ENCODE measurements around the gene IFNGR2.
"Not testable (repeated sequence)": the region's sequence is repeated elsewhere in the genome, so short reads cannot be mapped to it uniquely, and the experiment has no call there.

The IFNGR2 gene

DNA sequence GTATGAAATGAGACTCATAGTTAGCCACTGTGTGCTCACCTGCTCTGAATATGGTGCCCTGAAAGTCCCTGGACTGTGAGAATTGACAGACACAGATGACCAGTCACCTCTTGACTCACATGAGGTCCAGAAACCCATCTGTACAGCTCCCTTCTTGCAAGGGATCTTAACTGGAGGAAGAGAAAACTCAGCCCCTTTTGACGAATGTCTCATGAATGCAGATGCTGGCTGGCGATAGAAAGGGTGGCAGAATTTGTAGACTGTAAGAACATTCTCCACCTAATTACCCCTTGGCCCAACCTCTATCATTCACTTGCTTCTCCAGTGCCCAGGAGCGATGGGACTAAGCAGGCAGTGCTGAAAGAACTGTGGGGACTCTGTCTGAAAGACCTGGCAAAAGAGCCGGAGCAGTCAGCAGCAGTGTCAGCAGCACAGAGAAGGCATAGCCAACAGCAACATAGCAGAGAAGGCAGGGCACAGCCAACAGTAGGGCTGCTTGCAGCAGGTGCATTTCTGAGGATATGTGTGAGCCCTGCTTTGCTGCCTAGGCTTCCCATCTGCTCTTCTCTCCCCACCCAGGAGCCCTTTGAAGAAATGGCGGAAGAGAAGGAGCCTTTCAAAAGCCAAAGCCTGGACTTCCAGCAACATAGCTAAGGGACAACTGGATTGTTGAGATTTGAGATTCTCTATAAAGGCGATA lies 25.8 kb upstream of the IFNGR2 start:
- DNase-seq (ENCODE audit: low spot score), result no peak

GRCh38 chr21:33378081-33378480 lies 25.1 kb upstream of the IFNGR2 start:
- DNase-seq (ENCODE audit: low spot score), result no peak

- not testable (repeated sequence) for DNase-seq (ENCODE audit: low spot score)
Measured at GRCh38 chr21:33379934-33380333, 23.3 kb upstream of the IFNGR2 start.

GRCh38 chr21:33380483-33380998 lies 22.7 kb upstream of the IFNGR2 start:
- no peak for DNase-seq (ENCODE audit: low spot score)

- DNase-seq (ENCODE audit: low spot score), result not testable (repeated sequence)
Measured at GRCh38 chr21:33381381-33381780, 21.8 kb upstream of the IFNGR2 start.

DNA sequence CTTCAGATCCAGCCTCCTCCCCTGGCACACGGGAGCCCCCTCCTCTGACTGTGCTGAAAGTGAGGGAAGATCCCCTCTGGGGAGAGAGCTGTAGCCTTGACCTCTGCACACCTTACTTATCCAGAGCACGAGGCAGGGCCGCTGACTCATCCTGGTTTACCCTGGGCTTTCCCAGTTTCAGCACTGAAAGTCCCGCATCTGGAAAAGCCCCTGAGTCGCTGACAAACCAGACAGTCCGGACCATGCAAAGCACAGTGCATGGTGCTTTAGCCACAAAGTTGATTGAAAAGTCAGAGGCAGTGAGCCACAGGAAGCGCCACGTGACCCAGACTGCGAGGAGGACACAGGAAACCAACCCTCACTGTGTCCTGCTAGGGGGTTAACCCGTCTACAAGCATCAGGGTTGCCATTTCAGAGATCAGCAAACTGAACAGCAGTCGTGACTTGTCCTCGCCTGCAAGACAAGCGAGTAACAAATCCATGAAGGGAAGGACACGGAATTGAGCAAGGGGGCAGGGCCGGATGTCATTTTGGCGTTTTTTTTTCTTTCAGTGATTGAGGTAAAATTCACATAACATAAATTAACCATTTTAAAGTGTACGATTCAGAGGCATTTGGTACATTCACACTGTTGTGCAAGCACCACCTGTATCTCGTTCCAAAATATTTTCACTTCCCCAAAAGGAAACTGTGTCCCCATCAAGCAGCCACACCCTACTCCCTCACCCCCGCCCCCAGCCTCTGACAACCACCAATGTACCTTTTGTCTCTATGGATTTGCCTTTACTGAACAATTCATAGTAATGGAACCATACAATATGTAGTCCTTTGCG lies 19.9 kb upstream of the IFNGR2 start:
- no peak for DNase-seq (ENCODE audit: low spot score)

- DNase-seq (ENCODE audit: low spot score), result no peak
Measured at GRCh38 chr21:33384841-33385331, 18.3 kb upstream of the IFNGR2 start.

GRCh38 chr21:33386222-33386784 lies 16.9 kb upstream of the IFNGR2 start:
- no peak for DNase-seq (ENCODE audit: low spot score)

- DNase-seq (ENCODE audit: low spot score), result no peak
Measured at GRCh38 chr21:33387294-33387693, 15.9 kb upstream of the IFNGR2 start.

GRCh38 chr21:33388188-33388587 lies 15.0 kb upstream of the IFNGR2 start:
- DNase-seq (ENCODE audit: low spot score), result no peak

- DNase-seq (ENCODE audit: low spot score), result no peak
Measured at GRCh38 chr21:33390479-33390878, 12.7 kb upstream of the IFNGR2 start.

DNA sequence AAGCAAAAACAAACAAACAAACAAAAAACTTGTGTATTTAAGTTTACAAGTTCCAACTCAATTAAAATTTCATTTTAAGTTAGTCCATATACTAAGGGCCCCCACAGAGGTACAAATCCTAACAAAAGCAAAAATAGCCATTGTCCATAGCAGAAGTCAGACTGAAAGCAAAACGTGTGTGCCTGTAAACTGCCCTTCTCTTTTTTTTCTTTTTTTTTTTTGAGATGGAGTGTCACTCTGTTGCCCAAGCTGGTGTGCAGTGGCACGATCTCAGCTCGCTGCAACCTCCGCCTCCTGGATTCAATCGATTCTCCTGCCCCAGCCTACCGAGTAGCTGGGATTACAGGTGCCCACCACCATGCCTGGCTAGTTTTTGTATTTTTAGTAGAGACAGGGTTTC lies 11.6 kb upstream of the IFNGR2 start:
- DNase-seq (ENCODE audit: low spot score), result no peak

DNA sequence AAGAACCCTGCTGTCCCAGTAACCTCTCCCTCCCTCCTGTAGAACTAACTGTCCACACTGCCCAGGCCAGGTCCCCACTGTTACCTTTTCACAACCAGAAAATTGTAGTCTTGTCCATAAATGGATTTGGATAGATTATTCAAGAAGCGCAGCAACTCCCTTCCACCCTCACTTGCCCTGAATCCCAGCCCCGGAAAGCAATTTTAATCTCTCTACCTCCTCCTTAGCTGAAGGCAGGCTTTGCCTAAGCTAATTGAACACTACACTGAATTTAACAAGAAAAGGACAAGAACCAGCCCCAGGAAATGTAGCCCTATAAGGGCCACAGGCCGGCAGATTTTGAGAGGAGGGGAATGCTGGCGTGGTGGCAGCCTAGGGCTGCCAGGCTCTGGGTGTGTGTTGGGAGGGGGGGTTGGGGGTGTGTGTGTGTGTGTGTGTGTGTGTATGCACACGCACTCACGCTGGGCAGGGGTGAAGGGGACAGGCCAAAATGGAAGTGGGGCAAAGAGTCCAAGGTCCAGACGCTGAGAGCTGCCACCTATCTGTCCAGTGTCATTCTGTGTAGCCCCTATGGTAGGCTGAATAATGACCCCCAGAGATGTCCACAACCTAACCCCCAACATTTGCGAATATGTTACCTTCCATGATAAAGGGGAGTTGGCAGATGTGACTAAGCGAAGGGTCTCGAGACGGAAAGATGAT lies 10.8 kb upstream of the IFNGR2 start:
- DNase-seq (ENCODE audit: low spot score), result no peak

DNA sequence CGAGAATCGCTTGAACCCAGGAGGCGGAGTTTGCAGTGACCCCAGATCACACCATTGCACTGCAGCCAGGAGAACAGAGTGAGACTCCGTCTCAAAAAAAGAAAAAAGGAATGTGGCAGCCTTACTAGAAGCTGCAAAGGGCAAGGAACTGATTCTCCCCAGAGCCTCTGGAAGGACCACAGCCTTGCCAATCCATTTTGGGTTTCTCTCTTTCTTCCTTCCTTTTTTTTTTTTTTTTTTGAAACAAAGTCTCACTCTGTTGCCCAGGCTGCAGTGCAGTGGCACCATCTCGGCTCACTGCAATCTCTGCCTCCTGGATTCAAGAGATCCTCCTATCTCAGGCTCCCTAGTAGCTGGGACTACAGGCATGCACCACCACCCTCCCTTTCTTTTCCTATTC lies 9.9 kb upstream of the IFNGR2 start:
- no peak for DNase-seq (ENCODE audit: low spot score)

GRCh38 chr21:33394260-33394659 lies 9.0 kb upstream of the IFNGR2 start:
- DNase-seq (ENCODE audit: low spot score), result no peak

GRCh38 chr21:33395891-33396331 lies 7.3 kb upstream of the IFNGR2 start:
- DNase-seq (ENCODE audit: low spot score), result no peak

DNA sequence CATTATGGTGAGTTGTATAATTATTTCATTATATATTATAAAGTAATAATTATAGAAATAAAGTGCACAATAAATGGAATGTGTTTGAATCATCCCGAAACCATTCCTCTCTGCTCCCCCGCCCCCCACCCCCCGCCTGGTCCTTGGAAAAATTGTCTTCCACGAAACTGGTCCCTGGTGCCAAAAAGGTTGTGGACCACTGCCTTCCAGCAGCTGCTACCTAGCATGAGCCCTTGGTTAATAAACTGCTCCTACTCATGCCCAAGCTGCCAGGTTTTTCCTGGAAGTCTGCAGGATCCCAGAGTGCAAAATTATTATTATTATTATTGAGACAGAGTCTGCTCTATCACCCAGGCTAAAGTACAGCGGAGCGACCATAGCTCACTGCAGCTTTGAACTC lies 6.8 kb upstream of the IFNGR2 start:
- no peak for DNase-seq (ENCODE audit: low spot score)

- no peak for DNase-seq (ENCODE audit: low spot score)
Measured at GRCh38 chr21:33396951-33397350, 6.3 kb upstream of the IFNGR2 start.

DNA sequence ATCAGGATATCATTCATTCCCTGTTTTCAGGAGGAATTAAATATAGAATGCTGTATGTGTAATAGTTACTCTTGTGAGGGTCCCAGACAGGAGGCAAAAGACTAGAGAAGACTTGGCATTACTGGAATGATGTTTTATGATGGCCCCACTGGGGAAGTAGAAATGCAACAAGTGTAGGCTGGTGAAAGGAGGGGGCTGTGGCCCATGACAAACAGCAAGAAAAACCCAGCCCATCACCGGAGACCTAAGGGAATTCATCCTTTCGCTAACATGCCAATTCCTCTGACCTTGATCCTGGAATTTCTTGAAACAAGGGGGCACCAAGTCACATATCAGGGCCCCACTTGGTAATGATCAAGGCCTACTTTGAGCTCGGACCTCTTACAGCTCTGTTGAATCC lies 5.5 kb upstream of the IFNGR2 start:
- no peak for DNase-seq (ENCODE audit: low spot score)

DNA sequence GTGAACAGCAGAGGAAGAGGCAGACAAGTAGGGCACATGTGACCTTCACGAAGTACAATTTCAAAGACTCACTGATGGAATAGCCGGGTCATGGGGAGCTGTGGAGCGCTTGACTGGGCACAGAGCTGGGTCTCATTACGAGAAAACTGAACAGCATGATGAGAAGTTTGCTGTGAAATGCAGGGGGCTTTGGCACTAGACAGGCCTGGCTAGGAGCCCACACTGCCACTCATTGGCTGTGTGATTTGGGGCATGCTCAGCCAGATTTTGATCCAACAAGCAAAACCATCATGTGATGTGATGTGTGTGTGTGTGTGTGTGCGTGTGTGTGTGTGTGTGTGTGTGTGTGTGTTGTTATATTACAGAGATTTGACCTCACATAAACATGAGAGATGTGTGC lies 4.9 kb upstream of the IFNGR2 start:
- no peak for DNase-seq (ENCODE audit: low spot score)

GRCh38 chr21:33401630-33401992 lies 1.6 kb upstream of the IFNGR2 start:
- no peak for DNase-seq (ENCODE audit: low spot score)
